ENCODE measurements around the gene PGP. TPM values are rescaled to one million over a fixed set of nuclear protein-coding genes. Genes with fewer than 3 reads are reported as not detected.

Gene PGP
- total RNA-seq, 1 donor from 2014 or later: 26.1 TPM

- intact Hi-C loops (cut with micrococcal nuclease): no loop called here
These were observed 47.5 kb downstream of the PGP start for GRCh38 chr16:2167068-2167638.

- intact Hi-C loops (cut with micrococcal nuclease): no loop called here
These were observed 48.2 kb downstream of the PGP start for GRCh38 chr16:2166263-2167067.

- intact Hi-C loops (cut with micrococcal nuclease): no loop called here
These were observed 48.8 kb downstream of the PGP start for GRCh38 chr16:2165861-2166260.

- intact Hi-C loops (cut with micrococcal nuclease): no loop called here
These were observed 51.3 kb downstream of the PGP start for GRCh38 chr16:2163211-2163881.

DNA sequence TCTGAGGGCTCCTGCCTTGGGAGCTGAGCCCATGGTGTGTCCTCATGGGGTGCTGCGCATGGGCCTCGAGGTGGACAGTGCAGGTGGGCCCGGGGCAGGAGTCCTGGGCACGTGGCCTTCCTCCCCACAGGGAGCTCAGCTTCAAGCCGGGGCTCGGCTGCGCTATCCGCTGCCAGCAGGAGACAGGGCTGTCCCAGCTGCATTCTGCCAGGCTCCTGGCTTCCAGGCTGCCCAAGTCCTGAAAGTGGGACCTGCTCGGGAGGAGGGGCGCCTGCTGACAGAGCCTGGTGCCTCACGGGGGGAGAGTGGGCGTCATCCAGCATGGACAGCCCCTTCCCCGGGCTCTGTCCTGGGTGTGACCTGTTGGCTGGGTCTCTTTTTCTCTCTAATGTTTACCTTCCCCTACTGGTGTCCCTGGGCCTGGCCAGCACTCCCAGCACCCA lies 51.9 kb downstream of the PGP start:
- intact Hi-C loops (cut with micrococcal nuclease): no loop called here

DNA sequence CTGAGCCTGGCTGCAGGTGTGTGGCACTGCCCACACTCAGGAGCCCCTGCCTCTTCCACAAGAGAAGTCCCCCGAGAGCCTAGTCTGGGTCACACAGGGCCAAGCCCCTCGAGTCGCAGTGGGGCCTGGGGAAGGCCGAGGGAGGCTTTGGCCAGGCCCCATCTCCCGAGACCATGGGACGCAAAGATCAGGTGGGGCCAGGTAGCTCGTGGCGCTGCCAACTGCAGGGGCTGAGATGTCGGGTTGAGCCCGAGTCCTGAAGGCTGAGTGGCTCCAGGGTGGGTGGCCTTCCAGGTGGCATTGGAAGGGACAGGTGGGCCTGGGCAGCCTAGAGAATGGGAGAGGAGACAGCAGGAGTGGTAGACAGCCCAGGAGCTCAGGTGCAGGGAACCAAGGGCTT lies 52.7 kb downstream of the PGP start:
- intact Hi-C loops (cut with micrococcal nuclease): no loop called here

Other genes starting within 250 kb of the PGP start
- gene RNF151, start 248.0 kb downstream of the PGP start, total RNA-seq: 0.18 TPM in 1 of 2 replicates, not detected in the other
- 36.7 and 38.2 TPM in 2 replicates for gene TBL3, start 242.8 kb downstream of the PGP start, total RNA-seq
- 0.25 and 0.55 TPM in 2 replicates for gene NOXO1, start 233.4 kb downstream of the PGP start, total RNA-seq
- gene GFER, start 230.6 kb downstream of the PGP start, total RNA-seq: 24.4 and 27.1 TPM in 2 replicates
- gene SYNGR3, start 224.9 kb downstream of the PGP start, total RNA-seq: 4.9 and 5.3 TPM in 2 replicates
- 58.9 and 63.6 TPM in 2 replicates for gene ZNF598, start 205.0 kb downstream of the PGP start, total RNA-seq
- 0.70 and 0.80 TPM in 2 replicates for gene NPW, start 195.1 kb downstream of the PGP start, total RNA-seq
- 2.2 and 3.1 TPM in 2 replicates for gene NHERF2, start 187.9 kb downstream of the PGP start, total RNA-seq
- gene NTHL1, start 167.0 kb downstream of the PGP start, total RNA-seq: 32.9 and 33.2 TPM in 2 replicates
- 96.9 and 110 TPM in 2 replicates for gene TSC2, start 166.9 kb downstream of the PGP start, total RNA-seq
- gene PKD1, start 78.9 kb downstream of the PGP start, total RNA-seq: 68.5 and 77.3 TPM in 2 replicates
- gene RAB26, start 66.2 kb downstream of the PGP start, total RNA-seq: 0.59 TPM in 1 of 2 replicates, not detected in the other
- gene TRAF7, start 59.1 kb downstream of the PGP start, total RNA-seq: 57.6 and 62.8 TPM in 2 replicates
- 0.16 and 0.20 TPM in 2 replicates for gene CASKIN1, start 18.2 kb downstream of the PGP start, total RNA-seq
- 38.4 and 39.4 TPM in 2 replicates for gene MLST8, start 9.4 kb downstream of the PGP start, total RNA-seq
- gene BRICD5, start 4.0 kb downstream of the PGP start, total RNA-seq: 10.6 and 12.1 TPM in 2 replicates
- 30.3 and 30.9 TPM in 2 replicates for gene E4F1, start 8.8 kb upstream of the PGP start, total RNA-seq
- 2.6 and 2.8 TPM in 2 replicates for gene DNASE1L2, start 21.6 kb upstream of the PGP start, total RNA-seq
- gene ECI1, start 36.7 kb upstream of the PGP start, total RNA-seq: 30.2 and 34.2 TPM in 2 replicates
- gene RNPS1, start 53.3 kb upstream of the PGP start, total RNA-seq: 299 and 307 TPM in 2 replicates
- 6.6 and 7.0 TPM in 2 replicates for gene ABCA3, start 125.9 kb upstream of the PGP start, total RNA-seq
- gene CCNF, start 214.6 kb upstream of the PGP start, total RNA-seq: 63.2 and 64.7 TPM in 2 replicates
- gene TEDC2, start 245.3 kb upstream of the PGP start, total RNA-seq: 21.6 and 26.6 TPM in 2 replicates

Measured in T-helper 2 cell treated with Interferon-gamma antibody and Interleukin-4, amounts not matched to agents 100 ng/mL and 5 ng/mL, for 36 hours (primary cell).